GM19043 (cell line): ENCODE results near the gene QPCT.

ENCODE experiments used
- ATAC-seq: cut with Tn5 transposase; IDR thresholded peaks from one replicate; pipeline ENCODE4 v1.9.1; 2021; ENCODE audit warnings: low read depth; ENCODE audit not compliant: unreplicated experiment

The QPCT gene

DNA sequence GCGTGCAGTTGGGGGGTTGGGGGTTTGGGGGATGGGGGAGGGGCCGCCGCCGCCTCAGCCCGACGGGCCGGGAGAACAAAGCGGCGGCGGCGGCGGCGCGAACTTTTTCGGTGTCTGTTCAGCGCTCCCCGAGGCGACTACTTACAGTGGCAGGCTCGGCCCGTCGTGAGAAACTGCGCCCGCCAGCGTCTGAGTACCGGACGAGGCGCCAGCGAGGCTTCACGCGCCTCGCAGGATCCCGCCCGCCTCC lies 20.0 kb upstream of the QPCT start:
- ATAC-seq = no peak

DNA sequence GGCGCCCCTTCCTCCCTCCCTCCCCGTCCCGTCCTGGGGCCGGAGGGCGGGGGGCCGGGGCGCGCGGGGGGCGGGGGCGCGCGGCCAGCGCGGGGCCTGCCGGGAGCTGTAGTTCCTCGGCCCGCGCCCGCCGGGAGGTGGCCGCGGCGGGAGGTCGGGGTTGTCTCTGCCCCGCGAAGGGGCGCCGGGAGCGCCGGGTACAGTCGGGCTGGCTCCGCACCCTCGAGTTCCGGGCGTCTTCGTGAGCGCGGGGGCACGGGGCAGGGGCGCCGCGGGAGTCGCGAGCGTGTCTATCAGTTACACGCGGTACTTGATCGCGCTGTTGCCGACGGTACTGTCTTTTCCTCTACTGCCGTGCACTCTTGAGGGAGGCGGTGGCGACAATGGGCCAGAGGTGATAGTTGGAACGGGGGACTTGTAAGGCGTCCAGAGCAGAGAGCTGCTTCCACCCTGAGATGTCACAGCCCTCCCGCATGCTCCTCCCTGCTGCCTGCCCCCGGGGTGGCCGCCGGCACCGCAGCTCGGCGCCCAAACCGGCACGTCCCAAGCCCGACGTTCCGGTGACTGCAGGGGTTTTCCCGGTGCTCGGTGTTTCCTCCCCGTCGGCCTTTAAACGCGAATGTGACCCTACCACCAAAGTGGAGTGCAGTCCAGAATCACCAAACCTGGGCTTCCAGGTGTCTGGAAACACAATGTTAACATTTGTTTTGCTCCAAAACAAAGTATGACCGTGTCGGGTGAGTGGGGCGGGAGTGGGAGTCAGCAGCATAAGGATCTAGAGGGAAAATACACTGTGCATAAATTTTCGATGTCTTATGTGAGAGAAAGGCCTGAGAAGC lies 19.4 kb upstream of the QPCT start, which contains the start of gene PRKD3:
Gene PRKD3, minus strand, starts transcription at position 48 of the 839 bp plus-strand sequence. CDS start 8,309 bp downstream, outside the sequence.
- peak; percentile 59 for ATAC-seq

DNA sequence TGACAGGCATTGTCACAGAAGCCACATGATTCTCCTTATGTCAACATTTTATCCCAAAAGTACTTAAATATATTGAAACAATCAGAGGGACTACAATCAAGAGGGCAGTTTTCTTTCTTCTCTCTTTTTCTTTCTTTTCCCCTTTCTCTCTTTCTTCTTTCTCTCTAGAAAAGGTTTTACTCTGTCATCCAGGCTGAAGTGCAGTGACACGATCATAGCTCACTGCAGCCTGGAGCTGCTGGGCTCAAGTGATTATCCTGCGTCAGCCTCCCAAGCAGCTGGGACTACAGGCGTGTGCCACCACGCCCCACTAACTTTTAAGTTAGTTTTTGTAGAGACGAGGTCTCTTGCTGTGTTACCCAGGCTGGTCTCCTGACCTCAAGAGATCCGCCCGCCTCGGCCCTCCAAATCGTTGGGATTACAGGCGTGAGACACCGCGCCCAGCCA lies 18.8 kb upstream of the QPCT start:
- ATAC-seq = no peak

DNA sequence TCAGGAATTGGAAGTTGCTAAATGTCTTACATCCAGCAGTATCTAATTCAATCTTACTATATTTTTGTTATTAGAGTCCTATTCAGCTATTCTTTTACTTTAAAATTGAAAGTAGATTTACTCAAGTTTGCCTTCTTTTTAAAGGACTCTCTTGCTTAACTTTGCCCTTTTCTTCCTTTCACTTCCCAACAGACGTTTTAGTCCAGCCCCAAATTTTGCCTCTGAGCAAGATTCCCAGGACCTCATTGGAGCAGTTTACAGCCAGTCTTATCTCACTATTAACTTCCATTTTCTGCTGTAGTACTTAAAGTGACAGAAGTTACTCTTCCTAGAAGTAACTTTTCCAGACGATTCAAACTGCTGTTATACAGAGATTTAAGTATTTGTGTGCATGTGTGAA lies 18.1 kb upstream of the QPCT start:
- no peak for ATAC-seq

DNA sequence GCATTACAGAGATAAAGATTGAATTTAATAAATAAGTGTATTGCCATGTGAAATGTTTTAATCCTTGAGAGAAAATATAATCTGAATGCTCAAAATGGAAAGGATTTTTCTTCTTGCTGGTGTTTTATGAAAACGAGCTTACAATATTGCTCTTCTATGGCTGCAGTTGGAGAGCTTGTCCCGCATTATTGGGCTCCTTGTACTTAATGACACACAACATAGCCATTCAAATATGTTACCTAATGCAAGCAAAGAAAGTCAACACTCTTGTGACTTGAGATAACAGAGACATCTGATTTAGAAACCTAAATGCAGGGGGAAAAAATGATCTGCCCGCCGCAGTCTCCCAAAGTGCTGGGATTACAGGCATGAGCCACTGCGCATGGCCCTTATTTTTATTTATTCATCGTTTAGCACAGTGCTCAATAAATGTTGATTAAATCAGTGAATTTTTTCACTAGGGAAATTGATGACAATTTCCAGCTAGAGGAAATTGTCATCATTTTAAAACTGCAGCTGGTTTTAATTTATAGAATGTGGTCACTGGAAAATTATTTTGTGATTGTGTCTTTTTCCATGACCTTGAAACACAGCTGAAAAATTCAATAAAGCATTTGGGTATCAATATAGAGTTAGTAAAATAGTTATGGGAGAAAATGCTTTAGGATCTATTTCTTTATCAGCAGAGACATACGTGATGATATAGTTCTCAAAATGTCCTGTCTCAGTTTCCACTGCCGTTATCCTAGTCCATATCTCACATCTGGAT lies 17.4 kb upstream of the QPCT start:
- ATAC-seq = no peak

DNA sequence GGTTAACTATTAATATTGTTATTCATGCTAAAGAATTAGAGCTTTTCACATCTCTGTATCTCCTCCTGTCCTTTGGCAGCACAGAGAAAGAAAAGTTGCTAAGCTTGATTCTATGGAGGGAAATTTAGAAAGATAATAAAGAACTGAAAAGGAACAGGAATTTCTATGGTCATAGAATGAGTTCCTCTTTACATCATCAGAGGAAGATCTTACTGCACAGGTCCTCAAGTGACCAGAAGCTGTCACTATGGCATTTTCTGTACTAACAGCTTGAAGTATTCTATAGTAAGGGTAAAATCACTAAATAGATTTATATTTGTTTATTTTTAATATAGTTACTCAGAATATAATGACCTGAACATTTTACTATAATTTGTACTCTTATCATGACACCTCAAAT lies 13.7 kb upstream of the QPCT start:
- no peak for ATAC-seq

DNA sequence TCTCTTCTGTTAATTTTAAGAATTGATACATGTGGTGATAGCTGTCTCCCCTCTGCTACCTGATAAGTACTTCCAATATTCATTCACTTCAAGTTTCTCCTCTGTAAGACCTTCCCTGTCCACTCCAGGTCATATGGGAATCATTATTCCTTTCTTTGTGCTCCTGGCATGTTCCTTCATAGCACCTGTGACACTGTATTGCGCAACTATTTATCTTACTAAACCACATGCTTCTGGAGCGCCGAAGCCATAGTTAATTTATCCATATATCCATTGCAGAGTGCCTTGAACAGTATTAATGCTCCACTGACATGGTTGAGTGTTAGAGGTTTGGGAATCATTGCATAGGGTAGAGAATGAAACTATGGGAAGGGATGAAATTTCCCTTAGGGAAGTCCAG lies 11.9 kb upstream of the QPCT start:
- ATAC-seq = no peak

DNA sequence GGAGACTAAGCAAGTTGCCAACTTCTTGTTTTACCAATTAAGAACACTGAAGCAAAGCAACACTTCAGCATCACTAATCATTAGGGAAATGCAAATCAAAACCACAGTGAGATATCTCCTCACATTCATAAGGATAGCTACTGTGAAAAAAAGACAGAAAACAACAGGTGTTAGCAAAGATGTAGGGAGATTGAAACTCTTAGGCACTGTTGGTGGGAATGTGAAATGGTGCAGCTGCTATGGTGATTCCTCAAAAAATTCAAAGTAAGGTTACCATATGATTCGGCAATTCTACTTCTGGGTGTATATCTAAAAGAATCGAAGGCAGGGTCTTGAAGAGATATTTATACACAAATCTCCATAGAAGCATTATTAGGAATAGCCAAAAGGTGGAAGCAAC lies 11.2 kb upstream of the QPCT start:
- ATAC-seq = no peak

DNA sequence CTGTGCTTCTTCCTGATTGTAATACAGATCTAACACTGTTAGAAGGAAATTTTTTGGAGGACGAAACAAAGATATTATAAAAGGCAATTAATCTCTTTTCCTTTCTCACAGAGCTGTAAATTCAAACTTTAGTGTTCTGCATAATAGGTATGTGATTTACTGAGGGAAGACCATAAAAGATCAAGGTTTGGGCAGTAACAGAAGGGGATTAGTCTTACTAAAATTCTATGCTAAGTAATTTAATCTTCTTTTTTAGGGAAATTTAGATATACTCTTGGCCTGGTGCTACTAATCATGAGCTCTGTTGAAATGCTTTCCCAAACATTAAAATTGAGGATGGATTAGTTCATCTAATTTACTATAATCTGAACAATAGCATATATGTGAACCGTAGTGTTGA lies 8.8 kb upstream of the QPCT start:
- no peak for ATAC-seq

DNA sequence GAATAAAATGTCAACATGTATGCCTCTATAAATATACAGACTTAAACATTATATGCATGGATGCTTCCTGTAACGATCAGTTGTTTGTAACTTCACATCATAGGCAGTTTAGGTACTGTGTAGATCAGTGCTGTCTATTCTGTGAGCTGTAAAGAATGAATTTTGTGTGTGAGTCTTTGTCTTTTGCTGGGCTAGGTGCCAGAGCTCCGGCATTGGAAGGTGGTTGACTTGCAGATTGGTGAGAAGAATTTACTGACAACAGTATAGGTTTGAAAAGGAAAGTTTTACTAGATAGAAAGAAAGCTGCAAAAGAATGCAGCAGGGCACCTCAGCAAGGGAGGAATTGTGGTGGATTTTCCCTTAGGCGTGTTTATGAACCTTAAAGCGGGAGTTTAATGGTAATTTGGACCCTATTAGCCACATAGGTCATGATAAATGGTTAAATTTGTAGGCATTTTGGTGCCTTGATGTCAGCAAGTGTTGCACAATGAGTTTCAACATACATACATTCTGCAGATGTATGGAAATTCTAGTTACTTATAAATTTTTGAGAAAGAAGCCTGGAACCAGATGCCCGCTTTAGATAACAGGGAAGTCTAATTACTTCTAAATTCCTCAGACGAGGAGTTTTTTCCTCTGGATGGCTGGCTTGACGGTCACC lies 6.7 kb upstream of the QPCT start:
- no peak for ATAC-seq

DNA sequence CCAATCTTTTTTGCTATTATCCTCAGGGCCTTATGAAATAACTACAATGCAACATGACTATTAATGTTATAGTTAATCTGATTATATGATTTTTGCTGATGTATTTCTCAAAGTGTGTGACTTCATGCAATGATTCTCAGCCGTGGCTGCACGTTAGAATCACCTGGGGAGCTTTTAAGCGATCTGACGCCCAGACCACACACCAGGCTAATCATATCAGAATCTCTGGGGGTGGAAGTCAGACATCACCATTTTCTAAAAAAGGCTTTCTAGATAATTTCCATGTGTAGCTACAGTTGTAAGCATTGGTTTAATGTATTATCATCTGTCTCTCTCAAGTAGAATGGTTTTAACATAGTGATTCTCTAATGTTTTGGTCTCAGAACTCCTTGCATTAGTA lies 5.5 kb upstream of the QPCT start:
- ATAC-seq = no peak

DNA sequence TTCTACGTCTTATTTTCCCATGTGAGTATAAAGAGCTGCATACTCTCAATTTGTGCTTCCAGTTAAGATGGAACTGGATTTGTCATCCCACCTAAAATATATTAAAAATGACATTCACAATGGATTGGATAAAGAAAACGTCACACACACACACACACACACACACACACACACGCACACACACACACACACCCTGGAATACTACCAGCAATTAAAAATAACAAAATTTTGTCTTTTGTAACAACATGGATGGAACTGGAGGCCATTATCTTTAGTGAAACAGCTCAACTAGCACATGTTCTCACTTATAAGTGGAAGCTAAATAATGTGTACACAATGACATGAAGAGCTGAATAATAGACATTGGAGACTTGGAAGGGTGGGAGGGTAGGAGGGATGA lies 3.8 kb upstream of the QPCT start:
- ATAC-seq = no peak

DNA sequence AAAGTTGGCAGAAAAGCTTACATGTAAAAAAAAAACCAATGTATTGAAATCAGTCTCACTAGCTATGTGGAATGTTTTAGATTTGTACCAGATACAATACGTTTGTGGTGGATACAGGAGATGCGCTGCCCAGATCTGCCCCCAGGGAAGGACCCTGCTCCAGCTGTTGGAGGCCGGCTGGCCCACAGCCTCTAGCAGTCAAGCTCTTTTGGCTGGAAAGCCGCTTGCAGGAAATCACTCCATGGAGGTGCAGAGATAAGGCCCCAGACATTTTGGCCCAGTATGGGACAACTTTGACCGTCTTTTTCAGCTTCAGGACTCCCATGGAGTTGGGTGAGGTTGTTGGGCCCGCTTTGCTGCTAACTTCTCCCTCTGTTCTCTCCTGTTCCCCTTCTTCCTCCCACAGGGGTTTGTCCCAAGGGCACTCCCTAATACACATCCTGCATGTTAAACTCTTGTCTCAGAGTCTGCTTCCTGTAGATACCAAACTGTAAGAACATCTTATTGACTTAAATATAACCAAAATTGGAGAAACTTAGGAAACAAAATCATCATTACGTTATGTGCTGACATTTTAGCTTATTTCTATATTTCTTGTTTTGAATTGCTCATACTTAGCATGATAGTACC lies 1.7 kb upstream of the QPCT start:
- no peak for ATAC-seq

DNA sequence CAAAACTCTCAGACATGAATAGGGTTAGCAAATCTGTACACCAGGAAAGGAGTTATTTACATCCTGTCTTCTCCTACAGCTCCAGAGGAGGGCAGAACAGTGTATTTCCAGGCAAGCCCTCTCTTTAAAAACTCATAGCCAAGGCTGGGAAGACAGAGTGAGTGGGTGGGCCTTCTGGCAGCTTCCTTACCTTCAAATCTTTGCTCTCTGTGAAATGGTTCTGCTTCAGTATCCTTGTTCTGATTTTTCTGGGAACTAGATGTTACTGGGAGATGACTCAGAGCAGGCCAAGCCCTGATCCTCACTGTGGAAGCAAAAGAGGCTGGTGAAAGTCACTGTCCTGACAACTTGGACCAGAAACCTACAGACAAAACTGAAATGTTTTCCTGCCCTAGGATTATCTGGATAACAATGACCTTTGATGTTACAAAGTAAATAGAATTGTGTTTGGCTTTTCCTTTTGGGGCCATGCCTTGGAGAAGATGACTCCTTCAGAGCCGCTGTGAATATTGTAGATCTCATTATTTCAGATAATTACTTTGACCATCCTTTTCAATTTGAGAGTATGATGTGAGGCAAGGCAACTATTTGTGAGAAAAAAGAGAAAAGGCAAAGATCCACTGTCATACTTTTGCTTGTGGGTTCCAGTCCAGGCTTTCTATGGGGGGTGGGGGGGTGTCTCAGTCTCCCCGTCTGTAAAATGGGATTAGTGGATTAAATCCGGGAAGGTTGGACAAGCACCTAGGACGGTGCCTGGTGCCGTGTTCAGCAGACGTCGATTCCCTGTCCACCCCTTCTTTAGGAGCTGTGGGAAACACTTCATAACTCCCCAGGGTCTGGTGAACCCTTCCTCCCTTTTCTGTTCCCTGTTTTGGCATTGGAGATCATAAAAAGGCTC lies 644 bp upstream of the QPCT start:
- ATAC-seq = no peak

DNA sequence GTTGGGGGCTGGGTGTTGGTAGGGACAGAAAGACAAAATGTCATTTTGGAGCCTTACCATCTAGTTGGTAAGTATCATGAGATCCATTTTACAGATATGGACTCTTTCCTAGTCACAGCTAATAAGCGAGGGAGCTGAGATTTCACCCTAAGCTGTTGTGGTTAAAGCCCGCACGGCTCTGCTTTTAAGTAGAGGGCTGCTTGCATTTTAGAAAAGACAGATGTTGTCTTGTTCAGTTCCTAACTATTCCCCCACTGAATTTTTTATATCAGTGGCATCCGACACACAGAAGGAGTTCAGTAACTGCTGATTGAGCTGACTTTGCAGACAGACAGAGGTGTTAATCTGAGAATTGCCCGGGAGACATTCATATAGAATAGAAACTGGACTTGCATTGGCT lies 3.7 kb downstream of the QPCT start:
- no peak for ATAC-seq

DNA sequence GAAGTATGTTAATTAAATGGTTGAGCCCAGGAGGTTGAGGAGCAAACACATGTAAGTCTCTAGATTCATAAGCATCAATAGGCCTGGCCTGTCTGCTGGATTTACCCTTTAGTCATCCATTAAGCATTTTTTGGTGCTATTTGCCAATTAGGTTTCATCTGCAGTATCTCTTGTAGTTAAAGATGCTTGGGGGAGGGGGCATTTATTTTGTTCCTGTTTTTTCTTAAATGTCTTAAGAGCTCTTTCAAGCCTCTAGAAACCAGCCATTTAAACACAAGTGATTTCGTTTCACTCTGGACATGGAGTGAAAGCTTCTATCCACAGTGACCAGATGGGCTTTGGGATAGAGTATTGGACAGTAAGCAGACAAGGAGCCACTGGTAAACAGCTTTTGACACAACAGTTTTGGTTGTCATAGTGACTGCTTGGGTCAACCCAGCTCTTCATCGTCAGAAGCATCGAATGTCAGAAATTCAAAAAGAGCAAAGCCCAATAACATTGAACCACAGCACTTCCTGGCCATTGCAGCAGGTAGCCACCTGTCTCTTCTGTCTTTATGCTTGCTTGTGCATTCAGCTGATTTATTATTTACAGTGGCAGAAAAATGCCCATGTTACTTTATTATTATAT lies 4.9 kb downstream of the QPCT start:
- no peak for ATAC-seq

DNA sequence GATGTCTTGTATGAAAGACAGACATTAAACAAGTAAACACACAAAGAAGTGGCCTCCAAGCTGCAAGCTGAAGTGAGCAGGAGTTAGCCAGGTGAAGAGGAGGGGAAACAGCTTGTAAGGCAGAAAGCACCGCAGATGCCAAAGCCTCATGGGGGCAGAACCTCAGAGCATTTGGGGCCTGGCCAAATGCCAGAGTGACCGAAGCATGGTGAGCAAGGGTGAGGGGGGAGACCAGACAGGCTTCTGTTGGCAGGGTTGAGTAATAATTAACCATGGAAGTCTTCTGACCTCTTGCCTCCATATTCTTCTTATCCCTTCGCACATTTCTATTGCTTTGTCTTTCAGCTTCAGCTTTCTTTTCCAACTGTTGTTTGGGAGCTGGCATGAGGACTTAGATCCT lies 5.6 kb downstream of the QPCT start:
- ATAC-seq = no peak

DNA sequence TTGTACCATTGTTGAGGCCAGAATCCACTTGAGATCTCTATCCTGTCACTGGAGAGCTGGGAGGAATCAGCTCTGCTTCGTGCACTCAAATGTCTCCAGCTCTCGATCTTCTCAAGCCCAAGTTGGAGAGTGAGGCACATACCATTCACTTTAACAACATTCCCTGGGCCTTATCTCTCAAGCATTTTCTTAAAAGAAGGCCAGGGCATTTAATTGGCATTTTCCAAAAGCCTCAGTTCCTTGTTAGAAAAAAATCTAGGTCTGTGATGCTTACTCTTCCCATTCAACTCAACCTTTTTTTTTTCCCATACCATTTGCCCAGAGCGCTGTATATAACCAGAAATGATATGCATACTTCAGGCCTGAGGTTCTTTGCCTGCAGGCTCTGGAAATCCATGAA lies 10.1 kb downstream of the QPCT start:
- ATAC-seq = no peak

DNA sequence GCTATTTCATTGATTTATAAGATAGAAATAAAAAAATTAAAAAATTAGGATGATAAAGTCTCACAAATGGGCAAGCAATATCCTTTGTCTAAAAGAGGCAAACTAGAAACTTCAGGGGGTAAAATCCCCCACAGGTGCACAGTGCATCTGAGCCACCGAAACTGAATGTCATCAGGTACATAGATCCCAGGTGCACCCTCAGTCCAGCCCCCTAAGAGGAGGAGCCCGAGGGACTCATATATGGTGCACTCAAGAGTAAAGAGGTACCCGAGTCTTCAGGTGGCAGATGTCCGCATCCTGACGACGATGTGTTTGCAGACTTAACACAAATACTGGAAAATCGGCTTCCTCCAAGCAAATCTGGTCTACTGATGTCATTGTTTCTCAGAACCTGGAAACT lies 11.3 kb downstream of the QPCT start:
- ATAC-seq = no peak

DNA sequence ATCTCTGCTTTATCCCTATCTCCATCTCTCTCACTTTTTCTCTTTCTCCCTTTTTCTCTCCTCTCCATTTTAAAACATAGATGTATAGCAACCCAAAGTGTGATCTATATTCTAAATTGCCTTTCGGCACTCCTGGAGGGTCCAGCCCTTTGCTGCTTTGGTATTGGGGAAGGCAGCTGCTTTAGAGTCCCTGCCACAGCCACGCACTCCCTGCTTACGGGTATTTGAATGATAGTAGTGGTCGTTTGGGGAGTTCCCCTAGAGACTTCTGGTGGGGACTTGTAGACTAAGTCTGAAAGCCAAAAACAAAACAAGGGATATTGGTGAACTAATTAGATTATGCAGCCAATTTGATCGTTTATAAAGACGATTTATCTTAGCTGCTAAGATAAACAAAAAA lies 11.9 kb downstream of the QPCT start:
- ATAC-seq = no peak
